Neural cell (in vitro differentiated cells): ENCODE data around the gene ACTRT2.

ENCODE experiments used
- MXI1 ChIP-seq: fragments of 450-650 bp; conservative IDR thresholded peaks from 2 replicates; pipeline ENCODE4 v1.6.1; 2014; ENCODE audit warnings: antibody characterized with exemption, mild to moderate bottlenecking; ENCODE audit not compliant: poor library complexity, severe bottlenecking
- POLR2AphosphoS5 ChIP-seq: IDR thresholded peaks from 2 replicates; pipeline ENCODE4 v1.6.1; 2012
- TAF1 ChIP-seq: IDR thresholded peaks from 2 replicates; pipeline ENCODE4 v1.6.1; 2012; ENCODE audit warnings: low read depth
- TF ChIP-seq, protein P1 (sequence below): fragments of 450-650 bp; IDR thresholded peaks from 2 replicates; pipeline ENCODE4 v1.5.1; 2014; ENCODE audit warnings: antibody characterized with exemption, mild to moderate bottlenecking, moderate library complexity; ENCODE audit not compliant: poor library complexity, severe bottlenecking

DNA sequence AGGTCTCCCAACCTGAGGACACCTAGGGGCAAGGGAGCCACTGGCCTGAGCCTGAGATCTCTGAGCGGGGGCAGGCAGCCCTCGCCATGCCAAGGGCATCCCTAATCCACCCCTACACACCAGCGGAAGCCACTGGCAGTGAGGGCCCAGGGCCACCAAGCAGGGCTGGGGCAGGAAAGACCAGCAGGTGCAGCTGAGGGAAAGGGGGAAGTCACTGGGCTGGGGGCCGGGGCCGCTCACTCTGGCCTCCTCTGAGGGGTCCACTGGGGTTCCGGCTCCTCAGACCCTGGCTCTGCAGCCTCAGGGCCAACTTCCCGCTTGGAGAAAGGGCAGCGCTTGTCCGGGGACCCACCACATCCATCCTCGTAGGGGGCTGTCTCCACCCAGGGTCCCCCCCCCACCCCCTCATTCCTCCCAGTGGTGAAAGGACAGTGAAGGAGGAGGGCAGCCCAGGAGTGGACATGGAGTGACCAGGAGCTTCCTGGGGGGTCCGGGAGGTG lies 42.5 kb upstream of the ACTRT2 start:
- TF ChIP-seq, protein P1, sequence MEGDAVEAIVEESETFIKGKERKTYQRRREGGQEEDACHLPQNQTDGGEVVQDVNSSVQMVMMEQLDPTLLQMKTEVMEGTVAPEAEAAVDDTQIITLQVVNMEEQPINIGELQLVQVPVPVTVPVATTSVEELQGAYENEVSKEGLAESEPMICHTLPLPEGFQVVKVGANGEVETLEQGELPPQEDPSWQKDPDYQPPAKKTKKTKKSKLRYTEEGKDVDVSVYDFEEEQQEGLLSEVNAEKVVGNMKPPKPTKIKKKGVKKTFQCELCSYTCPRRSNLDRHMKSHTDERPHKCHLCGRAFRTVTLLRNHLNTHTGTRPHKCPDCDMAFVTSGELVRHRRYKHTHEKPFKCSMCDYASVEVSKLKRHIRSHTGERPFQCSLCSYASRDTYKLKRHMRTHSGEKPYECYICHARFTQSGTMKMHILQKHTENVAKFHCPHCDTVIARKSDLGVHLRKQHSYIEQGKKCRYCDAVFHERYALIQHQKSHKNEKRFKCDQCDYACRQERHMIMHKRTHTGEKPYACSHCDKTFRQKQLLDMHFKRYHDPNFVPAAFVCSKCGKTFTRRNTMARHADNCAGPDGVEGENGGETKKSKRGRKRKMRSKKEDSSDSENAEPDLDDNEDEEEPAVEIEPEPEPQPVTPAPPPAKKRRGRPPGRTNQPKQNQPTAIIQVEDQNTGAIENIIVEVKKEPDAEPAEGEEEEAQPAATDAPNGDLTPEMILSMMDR = no peak
- TF ChIP-seq MXI1 = no peak
- TF ChIP-seq POLR2AphosphoS5 = no peak
- TF ChIP-seq TAF1 = no peak
